Colonic mucosa (tissue), 4 donors: ENCODE measurements around the gene SIPA1. TPM values are rescaled to one million over a fixed set of nuclear protein-coding genes. Genes with fewer than 3 reads are reported as not detected.
"Not testable (repeated sequence)": the region's sequence is repeated elsewhere in the genome, so short reads cannot be mapped to it uniquely, and the experiment has no call there.

Experiments used
- DNase-seq: peaks from one replicate; pipeline ENCODE4 v3.0.0-alpha.2; 2020
- H3K27ac ChIP-seq: fragments of 200-600 bp; one replicate; pipeline ENCODE4 v1.8.0; 2021
- H3K27me3 ChIP-seq: fragments of 200-600 bp; one replicate; pipeline ENCODE4 v1.8.0; 2021
- H3K36me3 ChIP-seq: fragments of 200-600 bp; one replicate; pipeline ENCODE4 v1.8.0; 2021
- H3K4me1 ChIP-seq: fragments of 200-600 bp; one replicate; pipeline ENCODE4 v1.8.0; 2021; ENCODE audit warnings: mild to moderate bottlenecking
- H3K4me3 ChIP-seq: fragments of 200-600 bp; one replicate; pipeline ENCODE4 v1.8.0; 2021
- H3K9ac ChIP-seq, 2 donors: one replicate each; pipeline ENCODE4 v1.7.0; 2013; ENCODE audit warnings: control low read depth in 2 of 2, low read depth in 2 of 2, low read length in 2 of 2
- H3K9me3 ChIP-seq: fragments of 200-600 bp; one replicate; pipeline ENCODE4 v1.8.0; 2021
- CTCF ChIP-seq: fragments of 200-600 bp; IDR thresholded peaks from one replicate; pipeline ENCODE4 v1.8.0; 2022; ENCODE audit warnings: antibody characterized with exemption, mild to moderate bottlenecking
- intact Hi-C: fragments of 100-400 bp; cut with DNase I; formaldehyde crosslinking; loops from one replicate; pipeline ENCODE4 v1.14.1; 2022
- total RNA-seq, 2 donors: library from RNA; stranded (reverse); fragmentation: NEBNext Ultra II Directional in 1 of 2; extraction: Animal tissue kit (Norgen Biotek cat#: 25700) in 1 of 2; gene quantifications; one replicate each; pipeline ENCODE4 v1.2.1, GENCODE V29; 2021
- donor health status: healthy.
- donor health status: DM: no; HTN: no; CAD: no.
- donor health status: DM: no; HTN: no; CAD: no.

The SIPA1 gene
- total RNA-seq, 2 donors from 2014 or later: 21.0 to 33.0 TPM

- no peak overlapping the region for H3K4me3 ChIP-seq
- H3K9ac ChIP-seq: no peak overlapping the region
- H3K4me1 ChIP-seq: peaks cover 3% of the 10 kb centered on the region
- no peaks in the 10 kb centered on the region for H3K9me3 ChIP-seq
- no peak overlapping the region for H3K27ac ChIP-seq
- H3K27me3 ChIP-seq: no peaks in the 10 kb centered on the region
- intact Hi-C loops: no loop called here
- no peak for DNase-seq
- no peak for TF ChIP-seq CTCF
- no peaks in the 10 kb centered on the region for H3K36me3 ChIP-seq
Measured at GRCh38 chr11:65680192-65680743, 42.4 kb downstream of the SIPA1 start.

DNA sequence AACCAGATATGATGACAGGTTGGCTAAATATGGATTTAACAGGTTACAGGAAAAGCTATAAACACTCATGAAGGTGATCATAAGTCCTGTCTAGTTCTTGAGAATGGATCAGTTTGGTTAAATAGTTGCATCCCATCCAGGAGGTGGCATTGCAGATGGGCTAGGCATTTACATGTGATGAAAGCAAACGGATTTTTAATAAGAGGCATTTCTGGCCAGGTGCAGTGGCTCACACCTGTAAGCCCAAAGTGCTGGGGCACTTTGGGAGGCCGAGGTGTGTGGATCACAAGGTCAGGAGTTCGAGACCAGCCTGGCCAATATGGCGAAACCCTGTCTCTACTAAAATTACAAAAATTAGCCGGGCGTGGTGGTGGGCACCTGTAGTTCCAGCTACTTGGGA, 45.6 kb downstream of the SIPA1 start:
- H3K9me3 ChIP-seq, DNase-seq, H3K27ac ChIP-seq, H3K4me1 ChIP-seq, H3K9ac ChIP-seq, intact Hi-C loops, H3K27me3 ChIP-seq, H3K4me3 ChIP-seq, H3K36me3 ChIP-seq: not testable (repeated sequence)

DNA sequence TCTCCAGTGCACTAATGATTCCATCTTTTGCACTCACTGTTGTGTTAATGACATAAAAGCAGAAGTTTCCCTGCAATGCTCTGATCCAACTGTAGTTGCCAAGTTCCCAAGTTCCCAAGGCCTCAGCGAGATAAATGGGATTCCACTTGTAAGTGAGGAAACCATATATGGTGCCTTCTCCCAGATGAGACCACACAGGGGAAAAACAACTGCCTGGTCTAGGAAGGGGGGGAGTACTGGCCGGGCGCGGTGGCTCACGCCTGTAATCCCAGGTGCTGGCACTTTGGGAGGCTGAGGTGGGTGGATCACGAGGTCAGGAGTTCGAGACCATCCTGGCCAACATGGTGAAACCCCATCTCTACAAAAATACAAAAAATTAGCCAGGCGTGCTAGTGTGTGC, 48.1 kb downstream of the SIPA1 start:
- TF ChIP-seq CTCF: no peak
- intact Hi-C loops: no loop called here
- H3K9ac ChIP-seq: no peak overlapping the region
- H3K27ac ChIP-seq: no peak overlapping the region
- peaks cover 3% of the 10 kb centered on the region for H3K4me1 ChIP-seq
- no peaks in the 10 kb centered on the region for H3K9me3 ChIP-seq
- no peaks in the 10 kb centered on the region for H3K27me3 ChIP-seq
- no peak for DNase-seq
- H3K36me3 ChIP-seq: no peaks in the 10 kb centered on the region
- no peak overlapping the region for H3K4me3 ChIP-seq

- H3K9ac ChIP-seq, H3K27ac ChIP-seq, H3K4me1 ChIP-seq, H3K9me3 ChIP-seq, DNase-seq, H3K27me3 ChIP-seq, intact Hi-C loops, H3K4me3 ChIP-seq, H3K36me3 ChIP-seq: not testable (repeated sequence)
Measured at GRCh38 chr11:65691847-65692246, 53.9 kb downstream of the SIPA1 start.

GRCh38 chr11:65692367-65692766, 54.5 kb downstream of the SIPA1 start:
- Histone ChIP-seq H3K4me1 (no peaks in the 10 kb centered on the region), H3K27ac (no peak overlapping the region), H3K9ac (peak overlapping the region in 1 of 2 donors; percentile 34), H3K27me3 (no peaks in the 10 kb centered on the region), H3K4me3 (no peak overlapping the region), H3K9me3 (no peaks in the 10 kb centered on the region), H3K36me3 (no peaks in the 10 kb centered on the region)
- intact Hi-C loops: no loop called here
- DNase-seq: no peak
- TF ChIP-seq CTCF: no peak

GRCh38 chr11:65695459-65696241, 57.7 kb downstream of the SIPA1 start:
- Histone ChIP-seq H3K9me3 (no peaks in the 10 kb centered on the region), H3K4me3 (no peak overlapping the region), H3K36me3 (no peaks in the 10 kb centered on the region), H3K9ac (peak overlapping the region in 1 of 2 donors; percentile 35), H3K27ac (no peak overlapping the region), H3K4me1 (no peaks in the 10 kb centered on the region), H3K27me3 (no peaks in the 10 kb centered on the region)
- intact Hi-C loops: no loop called here
- TF ChIP-seq CTCF: no peak
- DNase-seq: peak; percentile 85
